Testis (tissue), 3 donors: Measurements from ENCODE around the gene PDE8B. TPM values are rescaled to one million over a fixed set of nuclear protein-coding genes. Genes with fewer than 3 reads are reported as not detected.

Experiments used
- DNase-seq: peaks from one replicate; pipeline ENCODE4 v3.0.0-alpha.2; 2019
- H3K27ac ChIP-seq, 2 donors: fragments of 200-600 bp; sonication (generic); one replicate each; pipeline ENCODE4 v1.5.1; 2019
- H3K27me3 ChIP-seq: fragments of 200-600 bp; sonication (generic); one replicate; pipeline ENCODE4 v1.5.1; 2019
- H3K36me3 ChIP-seq: fragments of 200-600 bp; sonication (generic); one replicate; pipeline ENCODE4 v1.5.1; 2017; ENCODE audit warnings: low read depth; ENCODE audit errors: missing control alignments
- H3K4me1 ChIP-seq: fragments of 200-600 bp; sonication (generic); one replicate; pipeline ENCODE4 v1.5.1; 2019
- H3K4me3 ChIP-seq, 2 donors: fragments of 200-600 bp; sonication (generic); one replicate each; pipeline ENCODE4 v1.5.1; 2017 to 2019
- H3K9me3 ChIP-seq: fragments of 200-600 bp; sonication (generic); one replicate; pipeline ENCODE4 v1.5.1; 2017
- CTCF ChIP-seq, 3 experiments: fragments of 450-650 bp in 2 of 3; fragments of 200-600 bp in 1 of 3; sonication (generic) in 1 of 3; IDR thresholded peaks; one replicate each; pipeline ENCODE4 v1.5.1; 2016 to 2019; ENCODE audit warnings: antibody characterized with exemption in 3 of 3, mild to moderate bottlenecking in 2 of 3, moderate library complexity in 1 of 3
- POLR2A ChIP-seq: fragments of 450-650 bp; IDR thresholded peaks from one replicate; pipeline ENCODE4 v1.6.1; 2017; ENCODE audit warnings: antibody characterized with exemption, mild to moderate bottlenecking, moderate library complexity
- WGBS, 2 donors: methylation state at CpG; one replicate each; pipeline ENCODE4 v1.1.5; 2018; 5-methylcytosine and 5-hydroxymethylcytosine counted together
- intact Hi-C: fragments of 100-400 bp; cut with DNase I; formaldehyde crosslinking; loops from one replicate; pipeline ENCODE4 v1.15.1; 2023; ENCODE audit warnings: low total_unique reads
- polyA plus RNA-seq: library from polyadenylated mRNA; stranded (reverse); fragments of 350-450 nt; fragmentation: Illumina TruSeq; extraction: RNeasy Lipid Tissue Mini Kit (QIAGEN cat#74804); gene quantifications from one replicate; pipeline ENCODE4 v1.2.3, GENCODE V29; 2014; ENCODE audit warnings: low read depth, low replicate concordance; ENCODE audit not compliant: insufficient read depth
- total RNA-seq, 2 donors: library from RNA; depleted of rRNA; stranded (reverse); fragments of >200 nt; gene quantifications; one replicate each; pipeline ENCODE4 v1.2.3, GENCODE V29; 2016

Gene PDE8B
- total and polyA plus RNA-seq, 3 donors from 2014 or later, result 2.0 to 7.2 (median 5.8) TPM

GRCh38 chr5:77209495-77210090, 887 bp upstream of the PDE8B start:
- TF ChIP-seq CTCF (IDR thresholded peaks at IDR 0.05), result no peak
- no peak for TF ChIP-seq POLR2A
- 54 to 67% methylated on average over 14 of the region's 14 CpGs for WGBS, 2 donors
- Histone ChIP-seq H3K9me3 (no peaks in the 10 kb centered on the region), H3K36me3 (no peaks in the 10 kb centered on the region), H3K27me3 (no peaks in the 10 kb centered on the region), H3K4me3 (peak overlapping the region in 1 of 2 donors; percentile 36), H3K27ac (no peak overlapping the region), H3K4me1 (no peaks in the 10 kb centered on the region)
- intact Hi-C loops, result no loop called here
- no peak for DNase-seq

DNA sequence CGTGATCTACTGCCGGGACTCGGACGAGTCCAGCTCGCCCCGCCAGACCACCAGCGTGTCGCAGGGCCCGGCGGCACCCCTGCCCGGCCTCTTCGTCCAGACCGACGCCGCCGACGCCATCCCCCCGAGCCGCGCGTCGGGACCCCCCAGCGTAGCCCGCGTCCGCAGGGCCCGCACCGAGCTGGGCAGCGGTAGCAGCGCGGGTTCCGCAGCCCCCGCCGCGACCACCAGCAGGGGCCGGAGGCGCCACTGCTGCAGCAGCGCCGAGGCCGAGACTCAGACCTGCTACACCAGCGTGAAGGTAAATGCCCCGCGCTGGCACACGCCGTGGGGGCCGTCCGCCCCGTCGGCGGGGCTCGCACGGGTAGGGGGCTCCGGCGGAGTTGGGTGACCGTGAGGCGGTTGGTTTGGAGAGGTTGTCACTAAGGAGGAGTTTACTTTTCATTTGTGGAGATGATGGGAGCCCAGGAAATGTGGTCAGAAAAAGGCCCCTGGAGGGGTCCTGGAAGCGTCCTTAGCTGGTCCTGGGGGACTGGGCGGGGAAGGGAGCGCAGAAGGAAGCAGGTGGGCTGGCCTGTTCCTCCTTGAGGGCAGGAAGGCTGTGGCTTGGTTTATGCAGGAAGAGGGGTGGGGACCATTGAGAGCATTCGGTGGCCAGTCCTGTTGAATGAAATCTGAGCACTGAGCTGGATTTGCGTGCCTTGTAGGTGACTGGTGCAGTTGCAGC, 647 bp downstream of the PDE8B start:
- no peaks in the 10 kb centered on the region for H3K9me3 ChIP-seq
- intact Hi-C loops, result no loop called here
- no peaks in the 10 kb centered on the region for H3K4me1 ChIP-seq
- H3K36me3 ChIP-seq, result no peaks in the 10 kb centered on the region
- DNase-seq, result peak; percentile 18
- TF ChIP-seq POLR2A, result no peak
- no peak for TF ChIP-seq CTCF (IDR thresholded peaks at IDR 0.05)
- no peaks in the 10 kb centered on the region for H3K27me3 ChIP-seq
- H3K27ac ChIP-seq, result no peak overlapping the region
- peak overlapping the region; percentile 43 to 56 for H3K4me3 ChIP-seq
- 0 to 2% methylated on average over 5 to 55 of the region's 61 CpGs for WGBS, 2 donors

DNA sequence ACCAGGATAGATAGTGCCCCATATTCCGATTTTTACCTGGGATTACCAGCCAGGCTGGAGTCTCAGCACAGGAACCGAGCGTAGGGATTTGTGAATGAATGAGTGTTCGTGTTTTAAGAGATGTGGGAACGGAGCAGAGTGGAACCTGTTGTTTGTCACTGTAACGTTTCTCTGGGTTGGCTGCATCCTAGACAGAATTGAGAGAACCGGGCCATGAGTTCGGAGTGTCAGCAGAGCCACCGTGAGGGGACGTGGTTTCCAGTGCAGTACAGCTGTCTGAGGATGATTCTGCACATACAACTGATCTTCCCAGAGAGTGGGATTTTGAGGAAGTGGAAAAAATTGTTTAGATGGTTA, 1.2 kb downstream of the PDE8B start:
- WGBS, 2 donors, result 38% methylated on average over 10 of the region's 10 CpGs
- no peaks in the 10 kb centered on the region for H3K9me3 ChIP-seq
- peak overlapping the region in 1 of 2 donors; percentile 43 for H3K4me3 ChIP-seq
- H3K4me1 ChIP-seq, result no peaks in the 10 kb centered on the region
- intact Hi-C loops, result no loop called here
- H3K27me3 ChIP-seq, result no peaks in the 10 kb centered on the region
- DNase-seq, result no peak
- H3K36me3 ChIP-seq, result no peaks in the 10 kb centered on the region
- TF ChIP-seq POLR2A, result no peak
- TF ChIP-seq CTCF (IDR thresholded peaks at IDR 0.05), result no peak
- no peak overlapping the region for H3K27ac ChIP-seq

GRCh38 chr5:77213601-77214000, 3.1 kb downstream of the PDE8B start:
- no peaks in the 10 kb centered on the region for H3K4me1 ChIP-seq
- WGBS, 2 donors, result 72 to 77% methylated on average over 1 of the region's 1 CpG
- H3K9me3 ChIP-seq, result no peaks in the 10 kb centered on the region
- no peak for DNase-seq
- no peaks in the 10 kb centered on the region for H3K36me3 ChIP-seq
- no peak for TF ChIP-seq POLR2A
- TF ChIP-seq CTCF (IDR thresholded peaks at IDR 0.05), result no peak
- no peak overlapping the region for H3K4me3 ChIP-seq
- intact Hi-C loops, result no loop called here
- H3K27ac ChIP-seq, result no peak overlapping the region
- H3K27me3 ChIP-seq, result no peaks in the 10 kb centered on the region

- no peaks in the 10 kb centered on the region for H3K36me3 ChIP-seq
- no peaks in the 10 kb centered on the region for H3K9me3 ChIP-seq
- TF ChIP-seq CTCF (IDR thresholded peaks at IDR 0.05) (no peak), POLR2A (no peak)
- intact Hi-C loops, result no loop called here
- no peaks in the 10 kb centered on the region for H3K27me3 ChIP-seq
- no peak overlapping the region for H3K27ac ChIP-seq
- DNase-seq, result no peak
- 76 to 82% methylated on average over 4 of the region's 4 CpGs for WGBS, 2 donors
- H3K4me3 ChIP-seq, result no peak overlapping the region
- no peaks in the 10 kb centered on the region for H3K4me1 ChIP-seq
Measured at GRCh38 chr5:77214151-77214550, 3.7 kb downstream of the PDE8B start.
